CD4-positive, alpha-beta T cell (primary cell): Measurements from ENCODE around the gene CDHR2. TPM values are rescaled to one million over a fixed set of nuclear protein-coding genes. Genes with fewer than 3 reads are reported as not detected.
A peak's percentile ranks its signal among the peaks of the same experiment; 100 is the strongest.
"Not testable (repeated sequence)": the region's sequence is repeated elsewhere in the genome, so short reads cannot be mapped to it uniquely, and the experiment has no call there.

ENCODE experiments used
- ATAC-seq: fragments of 200-7000 bp; cut with Tn5 transposase; one replicate; pipeline ENCODE4 v1.10.0; 2022; ENCODE audit warnings: mild to moderate bottlenecking; ENCODE audit not compliant: poor library complexity
- CTCF ChIA-PET: fragments of 350-600 bp; sonication (Branson Sonifier 250); formaldehyde crosslinking; loops from one replicate; lab custom pipeline; 2021; ENCODE audit warnings: antibody characterized with exemption, inconsistent platforms; lab: Charles Lee
- POLR2A ChIA-PET: fragments of 350-600 bp; sonication (Branson Sonifier 250); formaldehyde crosslinking; loops from one replicate; lab custom pipeline; 2021; ENCODE audit warnings: antibody characterized with exemption, inconsistent platforms; lab: Charles Lee
- DNase-seq, 14 experiments: peaks; one replicate each; pipeline ENCODE4 v3.0.0-alpha.2; 2013 to 2020; ENCODE audit warnings: mixed read lengths in 2 of 14
- H3K27ac ChIP-seq, 2 donors: one replicate each; pipeline versions ENCODE4 v1.5.1 to v1.7.0; 2013; ENCODE audit warnings: low read length in 2 of 2, low read depth in 1 of 2, mild to moderate bottlenecking in 1 of 2
- H3K27me3 ChIP-seq, 2 experiments: 1 replicate in 1 of 2; 2 replicates in 1 of 2; pipeline versions ENCODE4 v1.6.1 to v1.7.0; 2013; ENCODE audit warnings: low read length in 2 of 2, control low read depth in 1 of 2, mild to moderate bottlenecking in 1 of 2, moderate library complexity in 1 of 2; ENCODE audit not compliant: insufficient read depth in 2 of 2, control insufficient read depth in 1 of 2
- H3K36me3 ChIP-seq: one replicate; pipeline ENCODE4 v1.6.1; 2013; ENCODE audit warnings: low read length, control low read depth; ENCODE audit not compliant: insufficient read depth
- H3K4me1 ChIP-seq: one replicate; pipeline ENCODE4 v1.6.1; 2013; ENCODE audit warnings: low read length, control low read depth; ENCODE audit not compliant: insufficient read depth
- H3K4me3 ChIP-seq: one replicate; pipeline ENCODE4 v1.5.1; 2013; ENCODE audit warnings: mild to moderate bottlenecking, low read length, moderate library complexity
- H3K9me3 ChIP-seq, 2 experiments: 1 replicate in 1 of 2; 2 replicates in 1 of 2; pipeline versions ENCODE4 v1.6.1 to v1.7.0; 2013; ENCODE audit warnings: low read length in 2 of 2, mild to moderate bottlenecking in 2 of 2, control low read depth in 1 of 2, moderate library complexity in 1 of 2; ENCODE audit not compliant: control insufficient read depth in 1 of 2, insufficient read depth in 1 of 2
- H3K27ac Mint-ChIP-seq: one replicate; pipeline ENCODE4 v1.8.0; 2020; ENCODE audit warnings: mixed read lengths
- H3K27me3 Mint-ChIP-seq: one replicate; pipeline ENCODE4 v1.8.0; 2021; ENCODE audit warnings: mixed read lengths
- H3K36me3 Mint-ChIP-seq: one replicate; pipeline ENCODE4 v1.8.0; 2021; ENCODE audit warnings: low read depth, mixed read lengths
- H3K4me1 Mint-ChIP-seq: one replicate; pipeline ENCODE4 v1.8.0; 2021; ENCODE audit warnings: low read depth, mixed read lengths
- H3K4me3 Mint-ChIP-seq: one replicate; pipeline ENCODE4 v1.8.0; 2020; ENCODE audit warnings: mild to moderate bottlenecking, mixed read lengths
- H3K9me3 Mint-ChIP-seq: one replicate; pipeline ENCODE4 v1.8.0; 2020; ENCODE audit warnings: mixed read lengths
- CTCF ChIP-seq: fragments of 200-600 bp; IDR thresholded peaks from one replicate; pipeline ENCODE4 v1.8.0; 2022; ENCODE audit warnings: antibody characterized with exemption, mild to moderate bottlenecking
- intact Hi-C, 2 experiments: fragments of 100-400 bp; cut with DNase I in 1 of 2; cut with micrococcal nuclease in 1 of 2; formaldehyde crosslinking; loops; one replicate each; pipeline versions ENCODE4 v1.15.1 to v1.9.0; 2023 to 2025; cut with DNase I, micrococcal nuclease
- total RNA-seq, 174 experiments: library from RNA in 2 of 174; stranded (reverse) in 2 of 174; gene quantifications; one replicate each; pipeline ENCODE4 v1.2.3 and lab custom pipeline; 2021 to 2026

Gene CDHR2
- total RNA-seq, 2 experiments from 2014 or later: 1.6 to 2.0 TPM

GRCh38 chr5:176549871-176550270 is 729 bp downstream of the CDHR2 start:
- H3K4me3 ChIP-seq: no peak overlapping the region
- ChIA-PET CTCF (interaction anchor here (1.3 kb wide), 1 partner anchor 12 kb away, joined by 3 read pairs; no protein-coding TSS in a partner anchor), POLR2A (interaction anchor here (1.0 to 4.5 kb wide), 4 partner anchors 8 to 102 kb away, joined by 3 to 29 read pairs (median 6); partner anchors contain the start of genes FAF2, RNF44 and TSPAN17)
- no peak for TF ChIP-seq CTCF
- peak in 1 of 14 experiments; percentile 11 for DNase-seq
- H3K36me3 ChIP-seq: no peaks in the 10 kb centered on the region
- H3K36me3 Mint-ChIP-seq: no peaks in the 10 kb centered on the region
- intact Hi-C loops: no loop called here
- no peaks in the 10 kb centered on the region for H3K27me3 ChIP-seq
- no peaks in the 10 kb centered on the region for H3K9me3 Mint-ChIP-seq
- peaks cover 68% of the 10 kb centered on the region for H3K4me1 ChIP-seq
- no peak for ATAC-seq
- H3K9me3 ChIP-seq: no peaks in the 10 kb centered on the region
- no peak overlapping the region for H3K4me3 Mint-ChIP-seq
- no peak overlapping the region for H3K27ac ChIP-seq
- peak overlapping the region; percentile 71 for H3K27ac Mint-ChIP-seq
- no peaks in the 10 kb centered on the region for H3K27me3 Mint-ChIP-seq
- peaks cover 54% of the 10 kb centered on the region for H3K4me1 Mint-ChIP-seq

GRCh38 chr5:176550275-176550831 is 1.2 kb downstream of the CDHR2 start:
- no peaks in the 10 kb centered on the region for H3K36me3 Mint-ChIP-seq
- ChIA-PET POLR2A (interaction anchor here (1.0 to 4.5 kb wide), 5 partner anchors 9 to 103 kb away, joined by 3 to 29 read pairs (median 4); partner anchors contain the start of genes FAF2, RNF44 and TSPAN17), CTCF (interaction anchor here (0.8 to 2.4 kb wide), 3 partner anchors 12 to 134 kb away, joined by 3 to 6 read pairs (median 3); partner anchors contain the start of genes CLTB and FAF2)
- peak overlapping the region; percentile 71 for H3K27ac Mint-ChIP-seq
- no peaks in the 10 kb centered on the region for H3K9me3 ChIP-seq
- ATAC-seq (no peak), DNase-seq (peak in 1 of 14 experiments; percentile 23)
- no peaks in the 10 kb centered on the region for H3K27me3 Mint-ChIP-seq
- H3K9me3 Mint-ChIP-seq: no peaks in the 10 kb centered on the region
- TF ChIP-seq CTCF: no peak
- H3K4me3 ChIP-seq: peak overlapping the region; percentile 37
- H3K4me3 Mint-ChIP-seq: no peak overlapping the region
- no peaks in the 10 kb centered on the region for H3K36me3 ChIP-seq
- peaks cover 68% of the 10 kb centered on the region for H3K4me1 ChIP-seq
- H3K27me3 ChIP-seq: no peaks in the 10 kb centered on the region
- intact Hi-C loops: no loop called here
- H3K27ac ChIP-seq: peak overlapping the region in 1 of 2 donors; percentile 7
- H3K4me1 Mint-ChIP-seq: peaks cover 54% of the 10 kb centered on the region

GRCh38 chr5:176550937-176551336 is 1.8 kb downstream of the CDHR2 start:
- intact Hi-C loops, H3K27me3 ChIP-seq, H3K9me3 Mint-ChIP-seq, ATAC-seq, H3K9me3 ChIP-seq, H3K27me3 Mint-ChIP-seq, H3K36me3 ChIP-seq, H3K36me3 Mint-ChIP-seq: not testable (repeated sequence)
- H3K27ac ChIP-seq: peak overlapping the region in 1 of 2 donors; percentile 7
- CTCF ChIA-PET: interaction anchor here (0.8 to 2.4 kb wide), 2 partner anchors 103 to 134 kb away, joined by 3 to 6 read pairs; partner anchors contain the start of genes CLTB and FAF2
- Mint-ChIP-seq H3K27ac (peak overlapping the region; percentile 71), H3K4me3 (peak overlapping the region; percentile 25), H3K4me1 (peaks cover 54% of the 10 kb centered on the region)
- peaks cover 67% of the 10 kb centered on the region for H3K4me1 ChIP-seq
- DNase-seq: peak in 1 of 14 experiments; percentile 6
- peak overlapping the region; percentile 37 for H3K4me3 ChIP-seq
- POLR2A ChIA-PET: interaction anchor here (0.6 to 4.5 kb wide), 6 partner anchors 9 to 103 kb away, joined by 3 to 29 read pairs (median 4); partner anchors contain the start of genes FAF2, RNF44 and TSPAN17
